Activated CD4-positive, CD25-positive, alpha-beta regulatory T cell treated with anti-CD3 and anti-CD28 coated beads, Interleukin-2, amount 50 U/mL, for 24 hours (primary cell): Measurements from ENCODE around the gene ABCD1.
"Not testable (repeated sequence)": the region's sequence is repeated elsewhere in the genome, so short reads cannot be mapped to it uniquely, and the experiment has no call there.

Source experiments
- ATAC-seq, 2 donors: fragments of 150-1000 bp; cut with Tn5 transposase; one replicate each; pipeline ENCODE4 v1.10.0; 2021; ENCODE audit warnings: mild to moderate bottlenecking in 1 of 2, moderate library complexity in 1 of 2

Gene ABCD1

DNA sequence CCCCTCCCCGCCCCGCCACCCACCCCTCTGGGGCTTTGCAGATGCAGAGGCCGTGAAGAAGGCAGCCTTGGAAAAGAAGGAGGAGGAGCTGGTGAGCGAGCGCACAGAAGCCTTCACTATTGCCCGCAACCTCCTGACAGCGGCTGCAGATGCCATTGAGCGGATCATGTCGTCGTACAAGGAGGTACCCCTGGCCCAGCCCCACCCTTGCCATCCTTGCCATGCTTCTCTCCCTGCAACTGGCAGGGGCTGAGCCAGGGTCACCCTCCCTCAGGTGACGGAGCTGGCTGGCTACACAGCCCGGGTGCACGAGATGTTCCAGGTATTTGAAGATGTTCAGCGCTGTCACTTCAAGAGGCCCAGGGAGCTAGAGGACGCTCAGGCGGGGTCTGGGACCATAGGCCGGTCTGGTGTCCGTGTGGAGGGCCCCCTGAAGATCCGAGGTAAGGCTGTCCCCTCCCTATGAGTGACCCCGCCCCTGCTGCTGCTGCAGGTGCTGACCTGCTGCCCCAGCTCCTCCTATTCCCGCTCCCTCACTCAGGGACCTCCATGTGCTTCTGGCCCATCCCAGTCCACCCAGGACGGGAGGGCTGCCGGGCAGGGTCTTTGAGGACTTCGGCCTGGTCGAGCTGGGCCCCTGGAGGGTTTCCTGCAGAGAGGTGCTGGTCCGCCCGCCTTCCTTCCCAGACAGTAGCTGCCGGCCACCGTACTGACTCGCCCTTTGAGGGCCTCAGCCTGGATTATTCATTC, 11.6 kb downstream of the ABCD1 start:
- ATAC-seq, result no peak

DNA sequence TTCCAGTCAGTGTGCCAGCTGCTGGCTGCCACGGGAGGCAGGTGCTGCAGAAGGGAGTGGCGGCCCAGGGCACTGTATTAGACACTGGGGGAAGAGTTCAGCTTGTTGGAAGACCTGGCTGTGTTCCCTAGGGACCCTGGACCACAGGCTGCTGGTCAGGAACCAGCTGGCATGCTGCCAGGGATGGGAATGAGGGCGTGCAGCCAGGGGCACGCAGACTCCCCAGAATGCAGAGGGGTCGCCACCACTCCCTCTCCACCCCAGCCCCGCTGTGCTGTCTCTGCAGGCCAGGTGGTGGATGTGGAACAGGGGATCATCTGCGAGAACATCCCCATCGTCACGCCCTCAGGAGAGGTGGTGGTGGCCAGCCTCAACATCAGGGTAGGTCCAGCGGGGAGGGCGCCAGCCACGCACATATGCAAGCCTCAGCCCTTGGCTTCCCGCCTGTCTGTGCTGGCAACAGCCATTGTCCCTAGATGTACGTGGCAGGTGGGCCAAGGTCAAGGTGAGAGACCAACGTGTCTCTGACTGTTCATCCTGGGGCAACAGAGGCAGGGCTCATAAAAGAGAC, 12.3 kb downstream of the ABCD1 start:
- ATAC-seq, result no peak

DNA sequence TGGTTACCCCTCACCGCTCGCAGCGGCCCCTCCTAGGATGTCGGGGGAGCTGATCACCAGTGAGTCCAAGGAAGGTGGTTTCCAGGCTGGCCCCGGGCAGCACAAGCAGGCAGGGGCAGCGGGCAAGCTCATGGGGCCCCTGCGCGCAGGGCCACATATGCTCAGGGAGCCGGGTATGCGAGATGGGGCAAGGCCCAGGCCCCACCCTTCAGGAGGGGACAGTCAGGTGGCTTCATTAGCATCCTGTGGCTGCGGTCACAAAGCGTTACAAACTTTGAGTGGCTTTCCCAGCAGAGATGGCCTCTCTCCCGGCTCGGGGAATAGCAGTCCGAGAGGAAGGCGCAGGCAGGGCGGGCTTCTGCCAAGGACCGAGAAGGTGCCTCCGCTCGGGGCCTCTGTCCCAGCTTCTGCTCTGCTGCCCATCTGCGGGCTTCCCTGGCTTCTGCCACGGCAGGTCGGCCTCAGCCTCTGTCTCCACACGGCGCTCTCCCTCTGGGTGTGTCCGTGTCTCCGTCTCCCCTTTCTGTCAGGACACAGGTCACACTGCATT, 13.5 kb downstream of the ABCD1 start:
- ATAC-seq, result no peak

DNA sequence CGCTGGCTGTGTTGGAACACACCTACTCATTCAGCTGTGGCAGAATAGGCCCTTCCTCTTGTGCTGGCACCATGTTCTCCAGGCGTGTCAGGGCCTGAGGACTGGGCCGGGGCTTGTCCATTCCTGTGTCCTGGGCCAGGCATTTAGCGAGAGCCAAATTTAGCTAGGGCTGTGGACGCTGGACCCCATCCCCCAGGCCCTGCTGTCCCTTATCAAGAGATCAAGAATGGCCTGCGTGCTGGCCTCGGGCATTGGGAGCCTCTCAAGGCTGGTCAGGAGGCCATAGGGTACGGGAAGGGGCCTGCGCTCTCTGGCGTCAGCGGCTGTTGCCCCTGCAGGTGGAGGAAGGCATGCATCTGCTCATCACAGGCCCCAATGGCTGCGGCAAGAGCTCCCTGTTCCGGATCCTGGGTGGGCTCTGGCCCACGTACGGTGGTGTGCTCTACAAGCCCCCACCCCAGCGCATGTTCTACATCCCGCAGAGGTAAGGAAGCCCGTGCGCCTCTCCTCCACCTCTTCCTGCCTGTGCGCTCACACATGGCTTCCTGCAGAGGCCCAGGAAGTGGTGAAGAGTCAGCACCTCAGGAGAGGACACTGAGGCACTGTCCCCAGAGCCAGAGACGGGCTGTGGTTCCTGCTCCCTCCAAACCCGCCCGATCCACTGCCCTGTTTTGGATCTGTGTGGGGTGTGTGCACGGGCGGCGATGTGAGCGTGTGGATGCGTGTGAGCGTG, 15.3 kb downstream of the ABCD1 start:
- ATAC-seq, result peak; percentile 41 to 45

DNA sequence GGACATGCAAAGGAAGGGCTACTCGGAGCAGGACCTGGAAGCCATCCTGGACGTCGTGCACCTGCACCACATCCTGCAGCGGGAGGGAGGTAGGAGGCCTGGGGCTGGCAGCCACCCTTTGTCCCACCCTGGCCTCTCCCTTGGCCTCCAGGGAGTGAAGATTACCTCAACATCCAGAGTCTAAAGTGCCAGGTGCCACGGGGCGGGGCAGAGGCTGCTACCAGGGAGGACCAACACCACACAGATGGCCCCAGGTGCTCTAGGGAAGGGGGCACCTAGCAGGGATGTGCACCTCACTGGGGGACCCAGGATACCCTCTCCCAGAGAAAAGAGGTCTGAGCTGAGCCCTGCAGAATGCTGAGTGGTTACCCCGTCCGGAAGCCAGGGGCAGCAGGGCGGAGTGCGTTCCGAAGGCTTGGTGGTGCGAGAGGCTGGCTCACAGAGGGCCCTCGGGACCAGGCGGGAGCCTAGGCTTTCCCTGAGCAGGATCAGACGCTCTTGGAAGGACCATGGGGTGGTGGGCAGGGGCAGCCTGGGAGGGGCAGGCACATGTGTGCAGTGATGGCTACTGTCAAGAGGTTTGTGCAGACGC, 16.1 kb downstream of the ABCD1 start:
- no peak for ATAC-seq

DNA sequence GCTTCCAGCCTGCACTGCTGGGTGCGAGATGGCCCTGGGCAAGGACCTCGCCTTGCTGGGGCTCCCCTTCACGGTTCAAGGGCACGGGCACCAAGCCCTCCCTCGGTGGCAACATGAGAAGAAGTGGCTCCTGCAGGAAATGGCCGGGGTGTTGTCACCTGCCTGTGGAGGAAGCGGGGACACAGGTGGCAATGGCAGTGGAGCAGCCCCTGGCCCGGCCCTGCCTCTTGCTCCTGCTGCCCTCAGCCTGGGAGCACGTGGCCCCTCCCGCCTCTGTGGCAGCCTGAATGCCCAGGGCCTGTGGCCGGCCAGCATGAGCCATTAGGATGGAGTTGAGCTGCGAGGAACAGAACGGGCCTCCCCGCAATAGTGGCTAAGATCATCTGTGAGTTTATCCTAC, 16.8 kb downstream of the ABCD1 start:
- ATAC-seq, result no peak

DNA sequence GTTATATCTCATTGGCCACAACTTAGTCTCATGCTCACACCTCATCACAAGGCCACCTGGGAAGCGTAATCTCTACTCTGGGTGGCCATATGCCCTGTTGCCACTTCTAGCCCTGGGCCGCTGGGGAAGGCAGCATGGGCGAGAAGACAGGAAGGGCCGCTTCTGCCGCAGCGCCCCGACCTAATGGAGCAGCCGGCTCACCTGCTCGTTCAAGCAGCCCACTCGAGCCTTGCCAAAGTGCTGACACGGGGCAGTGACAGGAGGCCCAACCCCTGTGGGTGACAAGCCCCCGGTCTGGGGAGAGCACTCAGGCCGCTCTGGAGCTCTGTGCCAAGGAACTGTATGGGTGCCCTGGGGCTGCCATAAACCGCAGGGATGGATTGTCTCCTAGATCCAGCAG, 17.5 kb downstream of the ABCD1 start:
- not testable (repeated sequence) for ATAC-seq

DNA sequence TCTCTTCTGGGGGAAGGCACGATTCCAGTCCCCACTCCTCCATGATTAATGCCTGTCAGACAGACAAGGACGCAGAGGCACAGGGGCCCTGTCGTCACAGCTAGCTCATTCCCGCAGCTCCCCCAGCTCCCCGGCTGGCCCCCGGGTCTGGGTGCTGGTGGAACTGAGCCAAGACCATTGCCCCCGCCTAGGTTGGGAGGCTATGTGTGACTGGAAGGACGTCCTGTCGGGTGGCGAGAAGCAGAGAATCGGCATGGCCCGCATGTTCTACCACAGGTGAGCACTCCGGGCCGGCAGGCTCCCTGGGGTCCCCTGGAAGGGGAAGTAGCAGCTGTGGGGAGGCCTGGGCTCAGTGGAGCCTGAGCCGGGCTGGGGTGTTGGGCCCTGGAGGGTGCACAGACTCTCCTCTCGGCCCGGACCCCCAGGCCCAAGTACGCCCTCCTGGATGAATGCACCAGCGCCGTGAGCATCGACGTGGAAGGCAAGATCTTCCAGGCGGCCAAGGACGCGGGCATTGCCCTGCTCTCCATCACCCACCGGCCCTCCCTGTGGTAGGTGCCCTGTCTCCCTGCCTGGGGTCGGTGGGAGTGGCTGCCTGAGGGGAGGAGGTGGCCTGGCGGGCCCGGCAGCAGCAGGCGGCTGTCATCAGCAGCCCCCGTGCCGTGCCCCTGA, 18.3 kb downstream of the ABCD1 start:
- ATAC-seq, result not testable (repeated sequence)

DNA sequence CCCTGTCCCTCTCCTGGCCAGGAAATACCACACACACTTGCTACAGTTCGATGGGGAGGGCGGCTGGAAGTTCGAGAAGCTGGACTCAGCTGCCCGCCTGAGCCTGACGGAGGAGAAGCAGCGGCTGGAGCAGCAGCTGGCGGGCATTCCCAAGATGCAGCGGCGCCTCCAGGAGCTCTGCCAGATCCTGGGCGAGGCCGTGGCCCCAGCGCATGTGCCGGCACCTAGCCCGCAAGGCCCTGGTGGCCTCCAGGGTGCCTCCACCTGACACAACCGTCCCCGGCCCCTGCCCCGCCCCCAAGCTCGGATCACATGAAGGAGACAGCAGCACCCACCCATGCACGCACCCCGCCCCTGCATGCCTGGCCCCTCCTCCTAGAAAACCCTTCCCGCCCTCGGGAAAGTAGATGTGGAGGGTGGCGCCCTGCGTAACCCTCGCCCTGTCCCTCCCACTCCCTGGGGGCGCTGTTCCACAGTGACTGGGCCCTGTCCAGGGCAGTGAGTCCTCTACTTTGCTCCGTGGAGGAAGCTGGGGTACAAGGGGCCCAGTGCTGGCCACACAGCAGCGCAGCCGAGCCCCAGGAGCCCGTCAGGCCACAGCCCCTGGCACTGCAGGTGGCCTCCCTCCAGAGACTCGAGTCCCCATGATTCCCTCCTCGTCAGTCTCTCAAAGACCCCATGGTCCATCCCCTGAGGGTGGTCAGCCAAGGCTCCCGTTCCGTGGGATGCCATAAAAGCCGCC, 19.0 kb downstream of the ABCD1 start:
- not testable (repeated sequence) for ATAC-seq

DNA sequence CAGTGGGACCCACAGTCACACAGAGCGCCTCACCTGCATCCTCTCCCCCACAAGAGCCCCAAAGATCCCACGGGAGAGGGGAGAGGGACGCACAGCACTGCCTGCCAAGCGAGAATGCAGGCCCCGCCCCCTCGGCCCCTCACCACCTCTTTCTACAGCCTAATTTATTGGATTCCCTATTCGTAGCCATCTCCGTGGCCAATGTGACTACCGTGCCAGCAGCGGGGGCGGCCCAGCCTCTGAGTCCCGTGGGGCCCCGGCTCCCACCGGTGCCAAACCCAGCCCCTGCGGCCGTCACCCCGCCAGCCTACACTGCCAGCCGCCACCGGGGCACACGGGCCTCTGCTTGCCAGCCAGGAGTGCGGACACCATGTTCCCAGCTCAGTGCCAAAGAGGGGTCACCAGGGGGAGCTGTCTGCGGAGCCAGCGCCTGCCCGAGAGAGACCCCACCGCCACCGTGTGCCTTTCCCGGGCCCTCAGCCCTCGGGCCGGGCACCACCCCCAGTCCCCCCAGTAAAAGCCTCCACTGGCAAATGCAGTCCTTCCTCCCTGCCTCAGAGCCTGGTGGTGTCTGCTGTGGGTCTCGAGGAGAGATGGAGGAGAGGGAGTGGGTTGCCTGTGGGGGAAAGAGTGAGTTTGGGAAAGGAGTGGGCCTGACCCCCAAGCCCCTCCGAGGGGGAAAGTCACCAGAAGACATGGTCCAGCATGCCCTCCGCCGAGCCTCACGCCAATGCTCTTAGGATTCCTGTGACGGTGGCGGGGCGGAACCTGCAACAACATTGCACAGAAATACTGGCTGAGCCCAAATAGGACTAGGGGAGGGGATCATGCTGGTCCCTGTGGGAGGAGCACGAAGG, 19.8 kb downstream of the ABCD1 start:
- no peak for ATAC-seq

DNA sequence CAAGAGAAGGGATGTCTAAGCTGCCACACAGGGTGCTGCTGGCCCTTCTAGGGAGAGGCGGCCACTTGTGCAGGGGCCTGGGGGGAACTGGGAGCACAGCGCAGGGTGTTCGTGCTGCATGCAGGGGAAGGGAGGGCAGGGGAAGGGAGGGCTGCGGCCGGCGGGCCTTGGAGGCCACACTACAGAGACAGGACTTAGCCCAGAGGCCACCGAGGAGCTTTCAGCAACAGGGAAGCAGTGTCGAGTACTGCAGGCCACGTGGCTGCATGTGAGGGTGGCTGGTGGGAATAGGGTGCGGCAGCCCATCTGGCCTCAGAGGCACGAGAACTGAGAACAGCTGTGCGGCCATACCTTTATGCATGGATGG, 20.4 kb downstream of the ABCD1 start:
- ATAC-seq, result not testable (repeated sequence)

DNA sequence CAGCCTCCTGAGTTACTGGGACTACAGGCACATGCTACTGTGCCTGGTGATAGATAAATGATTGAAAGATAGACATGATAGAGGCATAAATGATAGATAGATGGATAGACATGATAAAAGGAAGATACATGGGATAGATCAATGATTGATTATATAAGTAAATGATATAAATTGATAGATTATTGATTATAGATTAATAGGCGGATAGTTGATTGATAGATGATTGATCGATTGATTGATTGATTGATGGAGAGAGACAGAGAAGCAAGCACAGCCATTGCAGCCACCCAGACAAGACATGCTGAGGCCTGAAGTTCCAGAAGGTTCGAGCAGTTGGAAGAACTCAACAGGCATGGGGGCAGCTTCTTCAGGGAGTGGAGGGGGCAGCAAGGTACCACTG, 21.7 kb downstream of the ABCD1 start:
- ATAC-seq, result no peak

DNA sequence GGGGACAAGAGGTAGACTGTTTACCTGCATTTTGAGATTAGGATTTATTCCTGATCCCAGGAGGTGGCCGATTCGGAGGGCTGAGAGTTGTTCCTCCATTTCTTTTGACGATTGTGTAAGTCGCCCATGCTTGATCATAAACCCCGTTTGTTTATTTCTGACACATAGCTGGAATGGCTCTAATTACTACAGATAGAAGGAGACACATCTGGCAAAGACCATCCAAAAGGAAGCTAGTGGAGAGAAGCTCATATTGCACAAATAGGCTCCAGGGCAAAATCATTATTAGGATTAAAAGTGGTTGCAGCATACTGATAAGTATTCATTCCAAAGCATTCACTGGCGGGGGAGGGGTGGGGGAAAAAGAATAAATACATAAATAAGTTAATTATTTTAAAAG, 22.3 kb downstream of the ABCD1 start:
- ATAC-seq, result not testable (repeated sequence)

DNA sequence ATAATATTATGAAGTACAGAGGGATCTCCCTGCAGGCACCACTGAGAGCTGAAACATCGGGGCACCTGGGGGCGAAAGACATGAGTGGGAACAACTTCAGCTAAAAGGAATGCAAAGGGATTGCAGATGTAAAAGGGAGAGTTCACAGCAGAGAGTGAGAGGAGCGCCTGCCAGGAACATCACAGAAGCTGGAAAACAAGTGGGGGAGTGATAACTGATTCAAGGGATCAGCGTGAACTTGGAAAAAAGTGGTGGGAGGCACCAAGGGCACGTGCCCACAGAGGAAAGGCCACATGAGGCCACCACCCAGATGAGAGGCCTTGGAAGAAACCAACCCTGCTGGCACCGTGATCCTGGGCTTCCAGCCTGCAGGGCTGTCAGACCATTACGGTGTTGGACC, 24.4 kb downstream of the ABCD1 start:
- ATAC-seq, result not testable (repeated sequence)

DNA sequence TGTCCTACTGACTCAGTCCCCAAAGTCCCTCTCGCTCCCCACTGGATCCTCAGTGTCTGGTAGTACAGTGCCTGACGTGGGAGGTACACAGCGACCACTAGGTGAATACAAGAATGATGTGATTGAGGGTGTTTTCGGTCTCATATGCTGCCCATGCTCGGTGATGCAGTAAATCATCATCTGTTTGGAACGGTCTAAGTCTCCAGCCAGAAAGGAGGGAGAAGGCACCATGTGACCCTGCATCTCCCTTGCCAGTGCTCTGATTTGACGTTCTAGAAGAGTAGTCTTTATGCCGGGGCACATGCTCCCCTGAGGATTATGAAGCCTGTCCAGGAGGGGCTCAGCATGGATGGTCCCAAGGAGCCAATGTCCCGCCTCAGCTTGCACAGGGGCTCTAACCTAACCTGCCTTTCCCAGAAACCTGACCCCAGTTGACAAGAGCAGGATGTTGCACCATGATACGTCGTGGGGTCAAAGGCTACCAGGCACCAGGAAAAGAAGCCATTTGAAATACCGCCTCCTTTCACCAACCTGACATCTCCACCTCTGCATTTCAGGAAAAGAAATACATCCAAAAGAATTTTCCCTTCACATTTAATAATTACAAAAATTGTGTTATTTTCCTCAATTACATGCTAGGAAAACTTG, 25.6 kb downstream of the ABCD1 start:
- ATAC-seq, result no peak

DNA sequence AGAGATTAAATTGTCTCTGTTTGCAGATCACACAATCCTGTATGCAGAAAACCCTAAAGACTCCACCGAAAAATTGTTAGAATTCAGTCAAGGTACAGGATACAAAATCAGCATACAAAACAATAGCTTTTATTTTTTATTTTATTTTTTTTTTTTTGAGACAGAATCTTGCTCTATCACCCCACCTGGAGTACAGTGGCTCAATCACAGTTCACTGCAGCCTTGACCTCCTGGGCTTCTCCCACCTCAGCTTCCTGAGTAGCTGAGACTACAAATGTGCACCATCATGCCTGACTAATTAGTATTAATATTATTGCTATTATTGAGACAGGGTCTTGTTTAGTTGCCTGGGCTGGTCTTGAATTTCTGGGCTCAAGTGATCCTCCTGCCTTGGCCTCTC, 30.5 kb downstream of the ABCD1 start:
- no peak for ATAC-seq

DNA sequence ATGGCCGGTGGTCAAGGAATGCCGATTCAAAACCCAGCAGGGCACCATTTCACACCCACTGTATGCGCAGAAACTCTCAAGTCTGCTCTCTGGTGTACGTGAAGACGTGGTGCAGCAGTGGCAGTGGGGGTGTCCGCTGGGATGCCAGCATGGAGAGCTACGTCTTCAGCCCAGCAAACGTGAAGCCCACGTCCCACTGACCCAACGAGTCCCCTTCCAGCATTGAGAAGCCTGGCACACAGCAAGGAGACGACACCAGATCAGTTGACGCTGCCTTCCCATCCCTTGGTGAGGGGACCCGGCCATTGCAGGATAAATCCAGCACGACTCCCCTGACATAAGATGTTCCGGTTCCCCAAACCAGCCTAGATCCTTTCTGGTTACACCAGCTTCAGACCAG, 37.2 kb downstream of the ABCD1 start:
- ATAC-seq, result no peak

DNA sequence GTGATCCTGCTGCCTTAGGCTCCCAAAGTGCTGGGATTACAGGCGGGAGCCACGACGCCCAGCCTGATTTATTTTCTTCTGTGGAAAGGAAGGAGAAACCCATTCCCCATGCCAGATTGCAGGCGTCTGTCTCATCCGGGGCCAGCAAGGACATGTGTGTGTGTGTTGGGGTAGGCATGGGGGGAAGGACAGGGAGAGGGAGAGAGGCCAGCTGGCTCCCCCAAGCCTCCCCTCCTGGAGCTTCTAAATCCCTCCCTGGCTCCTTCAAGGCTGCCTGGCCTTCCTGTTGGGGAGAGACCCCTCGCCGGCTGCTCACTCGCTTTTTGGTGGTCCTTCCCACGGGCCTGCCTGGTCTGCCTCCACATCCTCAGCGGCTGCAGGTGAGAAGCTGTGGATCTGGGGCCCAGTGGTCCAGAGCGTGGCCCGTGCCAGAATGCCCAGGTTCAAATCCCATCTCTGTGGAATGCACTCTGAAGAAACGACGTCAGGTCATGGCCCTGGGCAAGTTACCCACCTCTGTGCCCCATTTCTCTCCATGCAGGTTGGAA, 38.0 kb downstream of the ABCD1 start:
- ATAC-seq, result no peak

DNA sequence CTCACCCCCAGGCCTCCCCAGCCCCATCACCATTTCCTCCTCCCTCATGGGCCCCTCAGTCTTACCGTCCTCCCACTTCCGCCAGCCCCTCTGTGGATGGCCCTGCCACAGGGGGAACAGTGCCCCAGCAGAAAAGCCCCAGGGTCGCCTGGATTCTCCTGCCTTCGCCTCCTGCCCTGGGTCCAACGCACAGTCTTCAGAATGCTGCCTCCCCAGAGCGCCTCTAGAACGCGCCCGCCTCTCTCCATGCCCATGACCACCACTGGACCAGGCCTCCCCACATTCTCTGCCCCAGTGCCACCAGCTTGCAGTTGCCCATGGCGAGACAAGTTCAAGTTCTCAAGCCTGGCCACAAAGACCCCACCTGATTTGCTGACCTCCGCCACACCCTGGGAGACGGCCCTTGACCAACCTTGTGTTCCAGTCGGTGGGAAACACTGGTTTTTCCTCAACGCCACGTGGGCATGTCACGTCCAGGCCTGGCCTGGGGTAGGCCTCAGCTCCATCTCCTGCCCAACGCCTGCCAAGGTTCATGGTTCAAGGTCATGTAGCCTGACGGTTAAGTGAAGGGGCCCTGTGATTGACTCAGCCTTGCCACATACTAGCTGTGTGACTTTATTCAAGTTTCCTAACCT, 38.8 kb downstream of the ABCD1 start:
- no peak for ATAC-seq
